Lung (tissue), 12 donors: Measurements from ENCODE around the gene PKD1. TPM values are rescaled to one million over a fixed set of nuclear protein-coding genes. Genes with fewer than 3 reads are reported as not detected.

Experiments
- ATAC-seq: fragments of 200-7000 bp; cut with Tn5 transposase; one replicate; pipeline ENCODE4 v1.9.1; 2020; ENCODE audit warnings: moderate number of reproducible peaks; ENCODE audit not compliant: insufficient read depth, low FRiP score
- DNase-seq, 3 donors: peaks; one replicate each; pipeline ENCODE4 v3.0.0-alpha.2; 2013 to 2017
- H3K27ac ChIP-seq, 2 donors: one replicate each; pipeline ENCODE4 v1.5.1; 2013; ENCODE audit warnings: mild to moderate bottlenecking in 2 of 2, moderate library complexity in 2 of 2, control low read depth in 1 of 2, inconsistent platforms in 1 of 2, low read depth in 1 of 2, low read length in 1 of 2
- H3K27me3 ChIP-seq, 3 donors: one replicate each; pipeline ENCODE4 v1.5.1; 2013; ENCODE audit warnings: low read length in 2 of 3; ENCODE audit not compliant: control insufficient read depth in 3 of 3, insufficient read depth in 3 of 3
- H3K36me3 ChIP-seq, 4 donors: one replicate each; pipeline ENCODE4 v1.5.1; 2013; ENCODE audit warnings: low read length in 4 of 4, mild to moderate bottlenecking in 1 of 4, moderate library complexity in 1 of 4; ENCODE audit not compliant: control insufficient read depth in 4 of 4, insufficient read depth in 4 of 4
- H3K4me1 ChIP-seq, 5 donors: one replicate each; pipeline ENCODE4 v1.5.1; 2013; ENCODE audit warnings: low read length in 5 of 5, mild to moderate bottlenecking in 2 of 5, moderate library complexity in 1 of 5; ENCODE audit not compliant: control insufficient read depth in 5 of 5, insufficient read depth in 5 of 5
- H3K4me3 ChIP-seq: one replicate; pipeline ENCODE4 v1.5.1; 2013; ENCODE audit warnings: mild to moderate bottlenecking, control low read depth, moderate library complexity
- H3K9ac ChIP-seq, 2 donors: one replicate each; pipeline ENCODE4 v1.5.1; 2013; ENCODE audit warnings: low read length in 2 of 2, control low read depth in 1 of 2; ENCODE audit not compliant: insufficient read depth in 1 of 2
- H3K9me3 ChIP-seq, 4 donors: one replicate each; pipeline ENCODE4 v1.5.1; 2013; ENCODE audit warnings: low read length in 3 of 4, mild to moderate bottlenecking in 1 of 4, moderate library complexity in 1 of 4; ENCODE audit not compliant: control insufficient read depth in 4 of 4, insufficient read depth in 3 of 4
- WGBS, 2 donors: extraction: QIAGEN DNeasy Blood & Tissue Kit; methylation state at CpG; one replicate each; pipeline ENCODE4 v1.1.7; 2013; 5-methylcytosine and 5-hydroxymethylcytosine counted together
- polyA plus RNA-seq, 2 donors: library from polyadenylated mRNA; stranded (reverse); fragments of 200-250 nt; gene quantifications; one replicate each; pipeline ENCODE4 v1.2.1, GENCODE V29; 2013
- total RNA-seq, 2 donors: library from RNA; depleted of rRNA in 1 of 2; stranded (reverse); fragments of >200 nt in 1 of 2; gene quantifications; one replicate each; pipeline ENCODE4 v1.2.1, GENCODE V29; 2014 to 2021
- TF ChIP-seq, protein P1 (sequence below): IDR thresholded peaks from 2 replicates; pipeline ENCODE4 v1.5.1; 2012; ENCODE audit warnings: mild to moderate bottlenecking; ENCODE audit errors: control extremely low read depth, extremely low read depth
- donor health status: control.
- donor health status: control.
- donor health status: Bipolar disorder and iron deficiency.
- donor health status: healthy.
- donor health status: DM: yes; HTN: yes; CAD: no.

Gene PKD1
- total and polyA plus RNA-seq, 4 donors = 39.1 to 128 (median 64.6) TPM

DNA sequence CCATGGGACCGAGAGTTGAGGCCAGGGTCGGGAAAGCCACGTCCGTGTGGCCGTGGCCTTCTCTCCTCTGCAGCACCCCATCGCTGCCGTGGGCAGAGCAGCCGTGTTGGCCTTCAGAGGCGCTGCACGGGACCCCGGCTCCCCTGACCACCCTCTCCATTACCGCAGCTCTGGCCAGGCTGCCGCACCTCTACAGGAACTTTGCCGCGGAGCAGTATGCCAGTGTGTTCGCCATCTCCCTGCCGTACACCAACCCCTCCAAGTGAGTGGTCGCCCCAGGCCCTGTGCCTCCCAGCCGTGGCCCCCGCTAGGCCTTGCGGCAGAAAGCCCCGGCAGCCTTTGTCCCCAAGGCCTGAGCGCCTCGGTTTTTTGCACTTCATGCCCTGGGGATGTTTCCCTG lies 60.1 kb downstream of the PKD1 start:
- Histone ChIP-seq H3K9ac (no peak overlapping the region), H3K9me3 (no peaks in the 10 kb centered on the region), H3K27me3 (no peaks in the 10 kb centered on the region), H3K4me3 (no peak overlapping the region), H3K36me3 (peaks cover 0 to 80% (median 20%) of the 10 kb centered on the region in 4 donors), H3K27ac (no peak overlapping the region), H3K4me1 (peaks cover 0 to under 1% (median 0%) of the 10 kb centered on the region in 5 donors)
- no peak for DNase-seq
- TF ChIP-seq, protein P1, sequence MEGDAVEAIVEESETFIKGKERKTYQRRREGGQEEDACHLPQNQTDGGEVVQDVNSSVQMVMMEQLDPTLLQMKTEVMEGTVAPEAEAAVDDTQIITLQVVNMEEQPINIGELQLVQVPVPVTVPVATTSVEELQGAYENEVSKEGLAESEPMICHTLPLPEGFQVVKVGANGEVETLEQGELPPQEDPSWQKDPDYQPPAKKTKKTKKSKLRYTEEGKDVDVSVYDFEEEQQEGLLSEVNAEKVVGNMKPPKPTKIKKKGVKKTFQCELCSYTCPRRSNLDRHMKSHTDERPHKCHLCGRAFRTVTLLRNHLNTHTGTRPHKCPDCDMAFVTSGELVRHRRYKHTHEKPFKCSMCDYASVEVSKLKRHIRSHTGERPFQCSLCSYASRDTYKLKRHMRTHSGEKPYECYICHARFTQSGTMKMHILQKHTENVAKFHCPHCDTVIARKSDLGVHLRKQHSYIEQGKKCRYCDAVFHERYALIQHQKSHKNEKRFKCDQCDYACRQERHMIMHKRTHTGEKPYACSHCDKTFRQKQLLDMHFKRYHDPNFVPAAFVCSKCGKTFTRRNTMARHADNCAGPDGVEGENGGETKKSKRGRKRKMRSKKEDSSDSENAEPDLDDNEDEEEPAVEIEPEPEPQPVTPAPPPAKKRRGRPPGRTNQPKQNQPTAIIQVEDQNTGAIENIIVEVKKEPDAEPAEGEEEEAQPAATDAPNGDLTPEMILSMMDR = no peak
- no peak for ATAC-seq
- WGBS, 2 donors = 96 to 97% methylated on average over 24 of the region's 24 CpGs

DNA sequence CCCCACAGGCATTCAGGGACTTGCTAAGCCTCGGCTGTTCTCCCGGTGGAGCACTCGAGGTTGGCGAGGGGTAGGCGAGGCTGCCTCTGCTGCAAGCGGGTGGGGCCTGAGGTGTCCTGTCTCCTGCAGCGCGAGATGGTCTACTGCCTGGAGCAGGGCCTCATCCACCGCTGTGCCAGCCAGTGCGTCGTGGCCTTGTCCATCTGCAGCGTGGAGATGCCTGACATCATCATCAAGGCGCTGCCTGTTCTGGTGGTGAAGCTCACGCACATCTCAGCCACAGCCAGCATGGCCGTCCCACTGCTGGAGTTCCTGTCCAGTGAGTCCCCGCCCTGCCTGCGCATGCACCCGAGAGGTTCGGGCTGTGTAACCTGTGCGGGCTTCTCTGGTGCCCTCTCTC lies 61.6 kb downstream of the PKD1 start:
- Histone ChIP-seq H3K4me1 (no peaks in the 10 kb centered on the region), H3K36me3 (peaks cover 3 to 76% (median 13%) of the 10 kb centered on the region in 4 donors), H3K27ac (no peak overlapping the region), H3K27me3 (no peaks in the 10 kb centered on the region), H3K9ac (no peak overlapping the region), H3K9me3 (no peaks in the 10 kb centered on the region), H3K4me3 (no peak overlapping the region)
- DNase-seq = no peak
- WGBS, 2 donors = 95 to 96% methylated on average over 18 to 20 of the region's 20 CpGs
- TF ChIP-seq, protein P1 = no peak
- no peak for ATAC-seq

DNA sequence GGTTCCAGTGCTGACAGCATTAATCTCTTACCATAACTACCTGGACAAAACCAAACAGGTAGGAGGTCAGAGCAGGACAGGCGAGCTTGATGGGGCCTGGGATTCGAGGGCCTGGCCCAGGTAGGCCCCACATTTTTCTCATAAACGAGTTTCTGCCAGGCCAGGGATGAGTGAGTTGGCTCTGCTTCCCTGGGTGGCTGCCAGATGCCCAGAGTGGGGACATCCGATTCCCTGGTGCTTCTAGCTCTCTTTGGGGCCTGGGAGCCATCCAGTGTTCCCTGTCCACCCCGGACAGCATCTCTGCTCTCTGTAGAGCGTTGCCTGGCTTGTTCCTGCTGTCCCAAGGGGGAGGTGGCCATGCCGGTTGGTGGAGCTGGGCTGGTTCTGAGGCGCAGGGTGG lies 62.8 kb downstream of the PKD1 start:
- ATAC-seq (no peak), DNase-seq (no peak)
- Histone ChIP-seq H3K27me3 (no peaks in the 10 kb centered on the region), H3K4me3 (no peak overlapping the region), H3K4me1 (no peaks in the 10 kb centered on the region), H3K9me3 (no peaks in the 10 kb centered on the region), H3K27ac (no peak overlapping the region), H3K9ac (no peak overlapping the region), H3K36me3 (peaks cover 3 to 75% (median 14%) of the 10 kb centered on the region in 4 donors)
- WGBS, 2 donors = 94 to 96% methylated on average over 8 of the region's 8 CpGs
- TF ChIP-seq, protein P1 = no peak
